Measurements from ENCODE around the gene THOP1.
"Not testable (repeated sequence)": the region's sequence is repeated elsewhere in the genome, so short reads cannot be mapped to it uniquely, and the experiment has no call there.

- not testable (repeated sequence) for TF ChIP-seq EZH2 (IDR thresholded peaks at IDR 0.05; ENCODE audit: low read depth); CTCF (conservative IDR thresholded peaks at IDR 0.05)
These were observed 7.4 kb downstream of the THOP1 start for GRCh38 chr19:2792666-2793065.

All from PC-9 (cell line).